HCT116 (cell line): ENCODE measurements around the gene EPHA6. TPM values are rescaled to one million over a fixed set of nuclear protein-coding genes. Genes with fewer than 3 reads are reported as not detected.

Experiments used
- ATAC-seq: fragments of 200-7000 bp; cut with Tn5 transposase; 2 replicates; pipeline ENCODE4 v1.9.1; 2020; ENCODE audit warnings: mild to moderate bottlenecking, moderate library complexity
- BruUV-seq: library from RNA; stranded (reverse); fragments of 400-500 nt; replicated peaks from 2 replicates; lab custom pipeline; 2021; lab: Mats Ljungman, UMichigan
- CTCF ChIA-PET: fragments of 300-600 bp; sonication (Branson Sonifier 250); formaldehyde crosslinking; loops from one replicate; lab custom pipeline; 2021; ENCODE audit warnings: antibody characterized with exemption; lab: Charles Lee
- POLR2A ChIA-PET: fragments of 300-600, 350-600 bp; sonication (Branson Sonifier 250); formaldehyde crosslinking; loops from one replicate; lab custom pipeline; 2021; ENCODE audit warnings: antibody characterized with exemption; lab: Charles Lee
- RAD21 ChIA-PET, 2 experiments: fragments of 300-600 bp; sonication (Branson Sonifier 250); formaldehyde crosslinking; loops; one replicate each; lab custom pipeline; 2023; ENCODE audit warnings: low total read pairs in 2 of 2; ENCODE audit not compliant: uncharacterized antibody in 2 of 2, unreplicated experiment in 2 of 2, low non-redundant PET in 1 of 2; lab: Charles Lee
- DNase-seq: peaks from one replicate; pipeline ENCODE4 v3.0.0-alpha.2; 2010; ENCODE audit warnings: low read depth, low spot score
- H2AFZ ChIP-seq: fragments of 200-600 bp; shearing (Covaris generic), sonication (generic); 2 replicates; pipeline ENCODE4 v1.6.1; 2017; ENCODE audit warnings: low read depth, mixed run types, mixed read lengths, antibody characterized with exemption, low read length; ENCODE audit not compliant: poor library complexity, severe bottlenecking
- H3K27ac ChIP-seq: 2 replicates; pipeline ENCODE4 v1.5.1; 2012; ENCODE audit warnings: low read depth, low read length
- H3K27me3 ChIP-seq: fragments of 200-600 bp; sonication (generic); 2 replicates; pipeline ENCODE4 v1.6.1; 2016; ENCODE audit warnings: mixed run types, low read length, mixed read lengths; ENCODE audit not compliant: insufficient read depth
- H3K36me3 ChIP-seq, 2 experiments: fragments of 200-500 bp in 1 of 2; fragments of 200-600 bp in 1 of 2; sonication (Bioruptor generic) in 1 of 2; sonication (generic) in 1 of 2; 2 replicates each; pipeline versions ENCODE4 v1.5.1 to v1.6.1; 2014 to 2016; ENCODE audit warnings: low read length in 2 of 2, inconsistent platforms in 1 of 2, mixed read lengths in 1 of 2, mixed run types in 1 of 2; ENCODE audit not compliant: insufficient read depth in 2 of 2, control insufficient read depth in 1 of 2
- H3K4me1 ChIP-seq, 2 experiments: fragments of 200-600 bp in 1 of 2; sonication (generic) in 1 of 2; 2 replicates each; pipeline versions ENCODE4 v1.5.1 to v1.6.1; 2012 to 2017; ENCODE audit warnings: low read length in 2 of 2, inconsistent platforms in 1 of 2, mild to moderate bottlenecking in 1 of 2, mixed read lengths in 1 of 2, mixed run types in 1 of 2, moderate library complexity in 1 of 2; ENCODE audit not compliant: insufficient read depth in 2 of 2, control insufficient read depth in 1 of 2
- H3K4me2 ChIP-seq: fragments of 200-600 bp; sonication (generic); 2 replicates; pipeline ENCODE4 v1.6.1; 2017; ENCODE audit warnings: mixed run types, low read length, mixed read lengths
- H3K4me3 ChIP-seq, 2 experiments: fragments of 200-600 bp in 1 of 2; sonication (generic) in 1 of 2; replicated peaks in 1 of 2; 2 replicates each; pipeline ENCODE4 v1.5.1; 2011 to 2016; ENCODE audit warnings: low read length in 2 of 2, control low read depth in 1 of 2, low read depth in 1 of 2, mild to moderate bottlenecking in 1 of 2, mixed read lengths in 1 of 2, mixed run types in 1 of 2
- H3K79me2 ChIP-seq: fragments of 200-600 bp; sonication (generic); 2 replicates; pipeline ENCODE4 v1.6.1; 2017; ENCODE audit warnings: mild to moderate bottlenecking, mixed run types, low read length, moderate library complexity, mixed read lengths; ENCODE audit not compliant: insufficient read depth
- H3K9ac ChIP-seq: fragments of 200-600 bp; sonication (generic); 2 replicates; pipeline ENCODE4 v1.6.1; 2016; ENCODE audit warnings: low read length, mixed read lengths
- H3K9me2 ChIP-seq: fragments of 200-600 bp; sonication (generic), shearing (Covaris generic); 2 replicates; pipeline ENCODE4 v1.6.1; 2017; ENCODE audit warnings: mixed run types, mild to moderate bottlenecking, moderate library complexity; ENCODE audit not compliant: insufficient read depth
- H3K9me3 ChIP-seq, 2 experiments: fragments of 200-500 bp in 1 of 2; fragments of 200-600 bp in 1 of 2; sonication (Bioruptor generic) in 1 of 2; sonication (generic) in 1 of 2; 2 replicates each; pipeline ENCODE4 v1.6.1; 2014 to 2017; ENCODE audit warnings: low read length in 2 of 2, mixed read lengths in 2 of 2, inconsistent platforms in 1 of 2, low read depth in 1 of 2, mild to moderate bottlenecking in 1 of 2, mixed run types in 1 of 2, moderate library complexity in 1 of 2; ENCODE audit not compliant: control insufficient read depth in 1 of 2, insufficient read depth in 1 of 2
- H4K20me1 ChIP-seq: fragments of 200-600 bp; sonication (generic), shearing (Covaris generic); 2 replicates; pipeline ENCODE4 v1.6.1; 2017; ENCODE audit warnings: mixed run types, mild to moderate bottlenecking, moderate library complexity; ENCODE audit not compliant: insufficient read depth
- CEBPB ChIP-seq: IDR thresholded peaks from 2 replicates; pipeline ENCODE4 v1.6.1; 2012; ENCODE audit warnings: low read depth
- EGR1 ChIP-seq: IDR thresholded peaks from 2 replicates; pipeline ENCODE4 v1.6.1; 2012; ENCODE audit warnings: low read depth
- FOSL1 ChIP-seq: IDR thresholded peaks from 2 replicates; pipeline ENCODE4 v1.6.1; 2012; ENCODE audit warnings: low read depth
- JUND ChIP-seq: IDR thresholded peaks from 2 replicates; pipeline ENCODE4 v1.6.1; 2012
- POLR2A ChIP-seq: IDR thresholded peaks from 2 replicates; pipeline ENCODE4 v1.7.0; 2011; ENCODE audit warnings: borderline replicate concordance; ENCODE audit not compliant: insufficient read depth, insufficient read length; ENCODE audit errors: extremely low read depth
- POLR2AphosphoS5 ChIP-seq: IDR thresholded peaks from 2 replicates; pipeline ENCODE4 v1.6.1; 2011; ENCODE audit warnings: mild to moderate bottlenecking, low read depth, low read length, moderate library complexity
- SIN3A ChIP-seq: IDR thresholded peaks from 2 replicates; pipeline ENCODE4 v1.6.1; 2012; ENCODE audit warnings: low read depth
- SRF ChIP-seq: IDR thresholded peaks from 2 replicates; pipeline ENCODE4 v1.6.1; 2012; ENCODE audit warnings: low read depth
- TCF7L2 ChIP-seq: IDR thresholded peaks from 2 replicates; pipeline ENCODE4 v1.7.0; 2011; ENCODE audit warnings: borderline replicate concordance, inconsistent platforms; ENCODE audit not compliant: insufficient read depth, insufficient read length; ENCODE audit errors: extremely low read depth
- YY1 ChIP-seq: IDR thresholded peaks from 2 replicates; pipeline ENCODE4 v1.6.1; 2011; ENCODE audit warnings: low read length, low read depth, moderate library complexity, mild to moderate bottlenecking; ENCODE audit not compliant: insufficient replicate concordance; ENCODE audit errors: extremely low read depth
- ZBTB33 ChIP-seq: IDR thresholded peaks from 2 replicates; pipeline ENCODE4 v1.6.1; 2011; ENCODE audit warnings: mild to moderate bottlenecking, low read length, moderate library complexity; ENCODE audit not compliant: insufficient replicate concordance; ENCODE audit errors: extremely low read depth
- ZFX ChIP-seq: fragments of 450-650 bp; IDR thresholded peaks from 2 replicates; pipeline ENCODE4 v1.6.1; 2017
- intact Hi-C: fragments of 100-400 bp; cut with micrococcal nuclease; formaldehyde crosslinking; loops from 2 replicates; pipeline ENCODE4 v1.10.0; 2022
- total RNA-seq: library from RNA; stranded (reverse); gene quantifications from one replicate; pipeline ENCODE4 v1.2.1, GENCODE V29; 2021; ENCODE audit not compliant: unreplicated experiment

Gene EPHA6
- total RNA-seq, 1 experiment from 2014 or later, result not detected

- no peak for TF ChIP-seq ZFX
- TF ChIP-seq EGR1, result no peak
- no peak for TF ChIP-seq SRF
- TF ChIP-seq FOSL1, result no peak
- TF ChIP-seq ZBTB33, result no peak
- no peak for TF ChIP-seq CEBPB
- no peak for TF ChIP-seq YY1
Observed at GRCh38 chr3:96966181-96966929, 152.0 kb downstream of the EPHA6 start (continued).

- BruUV-seq, result no TSS peak
- ChIA-PET CTCF (no interaction called here), RAD21 (no interaction called here), POLR2A (no interaction called here)
- H2AFZ ChIP-seq, result no peak overlapping the region
- no peak overlapping the region for H3K9ac ChIP-seq
- no peaks in the 10 kb centered on the region for H3K79me2 ChIP-seq
- ATAC-seq (no peak), DNase-seq (no peak)
- peaks cover 0 to 10% of the 10 kb centered on the region in 2 experiments; a peak in 2 of 4 replicates for H3K9me3 ChIP-seq
- H3K36me3 ChIP-seq, result no peaks in the 10 kb centered on the region
- H3K4me1 ChIP-seq, result no peaks in the 10 kb centered on the region
- H3K27ac ChIP-seq, result no peak overlapping the region
- H3K4me3 ChIP-seq, result no peak overlapping the region
- H3K9me2 ChIP-seq, result no peaks in the 10 kb centered on the region
- H3K4me2 ChIP-seq, result no peak overlapping the region
- intact Hi-C loops, result no loop called here
- H4K20me1 ChIP-seq, result no peaks in the 10 kb centered on the region
- TF ChIP-seq EGR1 (no peak), JUND (no peak), ZFX (no peak), TCF7L2 (no peak), POLR2AphosphoS5 (no peak), SIN3A (no peak), POLR2A (no peak)
- no peaks in the 10 kb centered on the region for H3K27me3 ChIP-seq
Observed at GRCh38 chr3:96970211-96970610, 155.8 kb downstream of the EPHA6 start.
